D721Med (cell line): ENCODE data around the gene ATP6V0D1.

Experiments
- DNase-seq: peaks from one replicate; pipeline ENCODE4 v3.0.0; 2011; ENCODE audit warnings: low spot score; ENCODE audit not compliant: insufficient read length
- FAIRE-seq: peaks from 2 replicates; lab custom pipeline; 2011; peaks lifted over from hg19 to GRCh38; lab: Jason Lieb, UNC
- TF ChIP-seq, protein P1 (sequence below): IDR thresholded peaks from 2 replicates; pipeline ENCODE4 v1.5.1; 2012; ENCODE audit warnings: mild to moderate bottlenecking, control low read depth; ENCODE audit not compliant: insufficient read depth; ENCODE audit errors: missing control alignments

ATP6V0D1 gene

GRCh38 chr16:67466581-67466980, 14.4 kb downstream of the ATP6V0D1 start:
- DNase-seq (no peak), FAIRE-seq (no peak)
- TF ChIP-seq, protein P1, sequence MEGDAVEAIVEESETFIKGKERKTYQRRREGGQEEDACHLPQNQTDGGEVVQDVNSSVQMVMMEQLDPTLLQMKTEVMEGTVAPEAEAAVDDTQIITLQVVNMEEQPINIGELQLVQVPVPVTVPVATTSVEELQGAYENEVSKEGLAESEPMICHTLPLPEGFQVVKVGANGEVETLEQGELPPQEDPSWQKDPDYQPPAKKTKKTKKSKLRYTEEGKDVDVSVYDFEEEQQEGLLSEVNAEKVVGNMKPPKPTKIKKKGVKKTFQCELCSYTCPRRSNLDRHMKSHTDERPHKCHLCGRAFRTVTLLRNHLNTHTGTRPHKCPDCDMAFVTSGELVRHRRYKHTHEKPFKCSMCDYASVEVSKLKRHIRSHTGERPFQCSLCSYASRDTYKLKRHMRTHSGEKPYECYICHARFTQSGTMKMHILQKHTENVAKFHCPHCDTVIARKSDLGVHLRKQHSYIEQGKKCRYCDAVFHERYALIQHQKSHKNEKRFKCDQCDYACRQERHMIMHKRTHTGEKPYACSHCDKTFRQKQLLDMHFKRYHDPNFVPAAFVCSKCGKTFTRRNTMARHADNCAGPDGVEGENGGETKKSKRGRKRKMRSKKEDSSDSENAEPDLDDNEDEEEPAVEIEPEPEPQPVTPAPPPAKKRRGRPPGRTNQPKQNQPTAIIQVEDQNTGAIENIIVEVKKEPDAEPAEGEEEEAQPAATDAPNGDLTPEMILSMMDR = no peak

DNA sequence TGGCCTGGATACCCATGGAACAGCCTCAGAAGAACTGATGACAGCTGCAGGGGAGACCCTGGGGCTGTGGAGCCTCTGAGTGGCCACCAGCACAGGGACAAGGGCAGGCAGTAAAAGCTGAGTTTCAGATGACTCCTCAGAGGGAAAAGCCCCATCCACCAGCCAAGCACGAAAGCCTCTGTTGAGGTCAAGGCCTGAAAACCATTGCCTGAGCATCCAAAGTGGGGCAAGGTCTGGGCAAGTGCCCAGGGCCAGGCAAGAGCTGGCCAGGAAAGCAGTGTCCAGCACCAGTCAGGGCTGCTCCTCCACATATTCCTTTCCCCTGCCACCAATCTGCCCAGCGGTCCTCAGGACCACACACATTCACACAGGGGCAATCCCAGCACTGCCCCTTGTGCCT, 16.4 kb downstream of the ATP6V0D1 start:
- DNase-seq (no peak), FAIRE-seq (no peak)
- TF ChIP-seq, protein P1 = no peak

GRCh38 chr16:67463691-67464090, 17.3 kb downstream of the ATP6V0D1 start:
- no peak for FAIRE-seq
- TF ChIP-seq, protein P1 = no peak
- DNase-seq = no peak

DNA sequence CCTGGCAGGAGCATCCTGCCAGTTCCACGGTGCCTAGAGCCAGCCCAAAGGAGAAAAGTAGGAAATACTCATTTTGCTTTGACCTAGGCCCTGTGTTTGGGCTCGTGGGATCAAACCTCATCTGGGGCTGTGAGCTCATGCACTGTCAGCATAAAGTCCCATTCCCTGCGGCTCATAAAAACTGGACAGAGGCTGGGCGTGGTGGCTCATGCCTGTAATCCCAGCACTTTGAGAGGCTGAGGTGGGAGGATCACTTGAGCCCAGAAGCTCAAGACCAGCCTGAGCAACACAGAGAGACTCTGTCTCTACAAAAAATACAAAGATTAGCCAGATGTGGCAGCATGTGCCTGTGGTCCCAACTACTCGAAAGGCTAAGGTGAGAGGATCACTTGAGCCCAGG, 17.9 kb downstream of the ATP6V0D1 start:
- no peak for DNase-seq
- TF ChIP-seq, protein P1 = no peak

GRCh38 chr16:67462279-67462655, 18.7 kb downstream of the ATP6V0D1 start:
- TF ChIP-seq, protein P1 = no peak
- no peak for FAIRE-seq
- no peak for DNase-seq

More for the DNA sequence above, 17.9 kb downstream of the ATP6V0D1 start:
- no peak for FAIRE-seq

DNA sequence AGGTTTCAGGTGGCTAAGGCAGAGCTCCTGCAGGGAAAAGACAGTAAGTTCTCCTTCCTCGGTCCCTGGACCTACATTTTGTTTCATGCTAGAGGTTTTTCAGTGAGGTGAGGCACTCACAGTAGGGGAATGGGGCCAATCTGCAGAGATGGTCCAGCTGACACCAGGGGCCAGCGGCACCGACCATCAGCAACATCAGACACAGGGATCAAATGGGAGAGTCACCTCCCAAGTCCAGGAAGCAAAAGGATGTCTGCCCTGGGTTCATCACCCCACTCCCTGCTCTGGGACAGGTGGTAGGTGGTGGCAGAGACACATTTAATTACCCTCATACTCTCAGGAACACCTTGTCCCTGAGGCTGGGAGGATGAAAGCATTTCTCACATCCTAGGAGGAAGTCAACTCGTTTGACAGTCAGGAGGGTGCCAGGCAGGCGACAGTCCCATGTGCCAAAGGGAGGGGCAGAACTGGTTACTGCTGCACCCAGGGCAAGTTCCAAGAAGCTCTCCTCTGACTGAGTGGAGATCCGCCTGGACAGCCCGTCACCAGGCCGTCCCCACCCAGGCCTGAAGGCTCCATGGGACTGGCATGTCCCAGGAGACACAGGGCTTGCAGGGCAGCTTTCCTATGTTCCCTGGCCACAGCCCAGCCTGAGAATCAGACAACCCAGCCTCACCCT, 19.2 kb downstream of the ATP6V0D1 start:
- DNase-seq (no peak), FAIRE-seq (no peak)
- TF ChIP-seq, protein P1 = no peak

DNA sequence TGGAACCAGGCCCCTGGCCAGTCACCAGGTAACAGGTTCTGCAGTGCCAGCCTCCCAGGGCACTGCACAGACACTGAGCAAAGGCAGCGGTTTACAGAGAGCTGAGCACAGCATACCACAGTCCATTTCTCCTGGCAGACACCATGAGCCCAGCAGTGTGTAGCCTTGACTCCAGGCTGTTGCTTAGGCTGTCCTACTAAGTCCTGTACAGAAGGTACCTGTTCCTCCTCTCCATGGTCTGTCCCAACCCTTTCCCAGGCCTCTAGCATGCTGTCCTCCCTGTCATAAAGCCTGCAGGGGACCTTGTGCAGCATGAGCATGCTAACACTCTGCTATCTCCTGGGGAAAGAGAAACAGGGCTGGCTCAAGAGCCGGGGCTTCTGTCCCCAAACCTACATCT, 20.0 kb downstream of the ATP6V0D1 start:
- DNase-seq (no peak), FAIRE-seq (no peak)
- TF ChIP-seq, protein P1 = no peak
